ENCODE measurements around the gene SUFU. TPM values are rescaled to one million over a fixed set of nuclear protein-coding genes. Genes with fewer than 3 reads are reported as not detected.

SUFU gene
- total and polyA plus RNA-seq, 7 donors = 1.2 to 10.5 (median 6.6) TPM

DNA sequence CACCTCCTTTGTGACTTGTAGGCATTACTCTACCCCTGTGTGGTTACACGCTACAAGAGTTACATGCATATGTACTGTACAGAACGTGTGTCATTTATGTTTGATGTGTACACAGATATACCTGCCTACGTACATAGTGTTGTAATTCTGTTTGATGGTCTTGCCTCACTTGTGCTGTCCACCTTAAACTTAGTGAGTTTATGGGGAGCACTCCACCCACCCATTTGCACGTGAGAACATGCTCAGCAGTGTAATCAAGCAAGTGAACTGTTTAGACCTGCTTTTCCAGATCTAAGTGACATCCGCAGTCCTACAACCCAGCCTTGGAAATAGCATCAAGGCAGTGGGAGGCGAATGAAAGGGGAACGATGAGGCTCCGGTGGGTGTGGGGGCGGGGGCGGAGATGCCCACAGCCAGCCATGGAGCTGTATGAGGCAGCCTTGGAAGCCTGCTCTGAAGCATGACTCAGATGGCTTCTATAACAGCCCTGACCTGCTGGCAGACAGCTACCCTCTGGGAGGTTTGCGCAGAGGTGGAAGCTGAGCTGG, 52.1 kb downstream of the SUFU start:
- TF ChIP-seq POLR2AphosphoS5 (IDR thresholded peaks at IDR 0.05) = no peak
- intact Hi-C loops (cut with DNase I) = no loop called here
- no peak overlapping the region for H3K27ac ChIP-seq
- no peaks in the 10 kb centered on the region for H3K27me3 ChIP-seq
- peak; percentile 52 for DNase-seq
- H3K36me3 ChIP-seq = peaks cover 0 to 11% (median 3%) of the 10 kb centered on the region in 4 donors
- H3K4me1 ChIP-seq = peaks cover 0 to 5% (median 0%) of the 10 kb centered on the region in 4 donors
- H3K4me3 ChIP-seq = no peak overlapping the region
- no peaks in the 10 kb centered on the region for H3K9me3 ChIP-seq
- 74 to 77% methylated on average over 11 of the region's 11 CpGs for WGBS, 2 donors

GRCh38 chr10:102557569-102557968, 53.8 kb downstream of the SUFU start:
- Histone ChIP-seq H3K4me3 (no peak overlapping the region), H3K27ac (no peak overlapping the region), H3K36me3 (no peaks in the 10 kb centered on the region), H3K9me3 (no peaks in the 10 kb centered on the region), H3K4me1 (peaks cover 0 to 5% (median 0%) of the 10 kb centered on the region in 4 donors), H3K27me3 (no peaks in the 10 kb centered on the region)
- DNase-seq = no peak
- WGBS, 2 donors = 86 to 87% methylated on average over 2 of the region's 2 CpGs
- intact Hi-C loops (cut with DNase I) = no loop called here
- no peak for TF ChIP-seq POLR2AphosphoS5 (IDR thresholded peaks at IDR 0.05)
- no peak for TF ChIP-seq EP300 (IDR thresholded peaks at IDR 0.05)
- no peak for TF ChIP-seq CTCF (IDR thresholded peaks at IDR 0.05)
- no peak for TF ChIP-seq POLR2A (IDR thresholded peaks at IDR 0.05)

- H3K4me3 ChIP-seq = no peak overlapping the region
- no peak for DNase-seq
- no peaks in the 10 kb centered on the region for H3K27me3 ChIP-seq
- H3K36me3 ChIP-seq = no peaks in the 10 kb centered on the region
- no peaks in the 10 kb centered on the region for H3K9me3 ChIP-seq
- intact Hi-C loops (cut with DNase I) = no loop called here
- no peak for TF ChIP-seq POLR2A (IDR thresholded peaks at IDR 0.05)
- TF ChIP-seq EP300 (IDR thresholded peaks at IDR 0.05) = no peak
- no peak for TF ChIP-seq POLR2AphosphoS5 (IDR thresholded peaks at IDR 0.05)
- no peak for TF ChIP-seq CTCF (IDR thresholded peaks at IDR 0.05)
- H3K27ac ChIP-seq = no peak overlapping the region
- peaks cover 0 to 5% (median 0%) of the 10 kb centered on the region in 4 donors for H3K4me1 ChIP-seq
- WGBS, 2 donors = 86 to 91% methylated on average over 4 of the region's 4 CpGs
Measured at GRCh38 chr10:102559764-102560163, 56.0 kb downstream of the SUFU start.

DNA sequence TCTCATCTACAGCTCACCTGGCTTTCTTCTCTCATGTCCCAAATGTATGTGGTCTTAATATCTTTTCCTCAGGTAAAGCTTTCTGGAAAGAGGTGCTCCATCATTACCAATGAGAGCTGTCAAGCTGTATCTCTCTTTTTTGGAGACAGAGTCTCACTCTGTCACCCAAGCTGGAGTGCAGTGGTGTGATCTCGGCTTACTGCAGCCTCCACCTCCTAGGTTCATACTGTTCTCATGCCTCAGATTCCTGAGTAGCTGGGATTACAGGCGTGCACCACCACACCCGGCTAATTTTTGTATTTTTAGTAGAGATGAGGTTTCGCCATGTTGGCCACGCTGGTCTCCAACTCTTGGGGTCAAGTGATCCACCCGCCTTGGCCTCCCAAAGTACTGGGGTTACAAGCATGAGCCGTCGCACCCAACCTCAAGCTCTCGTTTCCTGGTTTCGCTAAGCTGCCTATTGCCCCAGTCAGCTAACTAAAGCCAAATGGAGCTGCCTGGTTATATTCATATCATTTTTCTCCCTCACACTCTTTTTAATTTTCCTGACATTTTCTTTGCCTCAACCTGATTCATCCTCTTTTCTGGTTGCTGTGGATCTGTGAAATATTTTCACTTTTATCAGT, 60.5 kb downstream of the SUFU start:
- no peaks in the 10 kb centered on the region for H3K36me3 ChIP-seq
- WGBS, 2 donors = 90 to 93% methylated on average over 10 of the region's 10 CpGs
- intact Hi-C loops (cut with DNase I) = no loop called here
- no peak for TF ChIP-seq CTCF (IDR thresholded peaks at IDR 0.05)
- no peak for TF ChIP-seq POLR2A (IDR thresholded peaks at IDR 0.05)
- TF ChIP-seq EP300 (IDR thresholded peaks at IDR 0.05) = no peak
- TF ChIP-seq POLR2AphosphoS5 (IDR thresholded peaks at IDR 0.05) = no peak
- H3K27me3 ChIP-seq = no peaks in the 10 kb centered on the region
- DNase-seq = no peak
- H3K9me3 ChIP-seq = no peaks in the 10 kb centered on the region
- H3K4me1 ChIP-seq = no peaks in the 10 kb centered on the region
- H3K27ac ChIP-seq = no peak overlapping the region
- no peak overlapping the region for H3K4me3 ChIP-seq

DNA sequence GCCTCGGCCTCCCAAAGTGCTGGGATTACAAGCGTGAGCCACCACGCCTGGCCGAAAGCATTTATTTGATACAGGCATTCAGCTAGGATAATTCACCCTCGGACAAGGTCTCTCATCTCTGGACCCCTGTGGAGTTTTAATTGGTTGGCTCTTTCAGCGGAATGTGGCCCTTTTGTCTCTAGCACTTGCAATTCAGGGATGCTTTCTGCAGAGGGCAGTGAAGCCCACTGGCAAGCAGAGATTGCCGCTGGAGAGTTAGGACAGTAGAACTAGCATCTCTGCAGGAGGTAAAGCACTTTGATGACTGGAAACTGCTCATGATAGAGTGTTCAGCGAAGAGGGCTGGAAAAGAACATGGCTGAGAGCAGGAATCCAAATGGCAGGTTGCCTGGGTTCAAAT, 62.0 kb downstream of the SUFU start:
- H3K9me3 ChIP-seq = no peaks in the 10 kb centered on the region
- no peak overlapping the region for H3K4me3 ChIP-seq
- no peak overlapping the region for H3K27ac ChIP-seq
- H3K27me3 ChIP-seq = no peaks in the 10 kb centered on the region
- TF ChIP-seq CTCF (IDR thresholded peaks at IDR 0.05) = no peak
- TF ChIP-seq POLR2AphosphoS5 (IDR thresholded peaks at IDR 0.05) = no peak
- TF ChIP-seq EP300 (IDR thresholded peaks at IDR 0.05) = no peak
- intact Hi-C loops (cut with DNase I) = no loop called here
- DNase-seq = no peak
- no peaks in the 10 kb centered on the region for H3K4me1 ChIP-seq
- 95 to 98% methylated on average over 8 of the region's 8 CpGs for WGBS, 2 donors
- H3K36me3 ChIP-seq = no peaks in the 10 kb centered on the region

Data from sigmoid colon (tissue), 7 donors.